Activated CD8-positive, alpha-beta memory T cell treated with anti-CD3 and anti-CD28 coated beads, Interleukin-2, amount 50 U/mL, for 24 hours (primary cell): ENCODE measurements around the gene HBG1.

Experiments used
- DNase-seq: peaks from one replicate; pipeline ENCODE4 v3.0.0-alpha.2; 2020; ENCODE audit errors: extremely low read depth

HBG1 gene

GRCh38 chr11:5247472-5248192, 2.0 kb downstream of the HBG1 start:
- DNase-seq: no peak

GRCh38 chr11:5246772-5247471, 2.7 kb downstream of the HBG1 start:
- no peak for DNase-seq

DNA sequence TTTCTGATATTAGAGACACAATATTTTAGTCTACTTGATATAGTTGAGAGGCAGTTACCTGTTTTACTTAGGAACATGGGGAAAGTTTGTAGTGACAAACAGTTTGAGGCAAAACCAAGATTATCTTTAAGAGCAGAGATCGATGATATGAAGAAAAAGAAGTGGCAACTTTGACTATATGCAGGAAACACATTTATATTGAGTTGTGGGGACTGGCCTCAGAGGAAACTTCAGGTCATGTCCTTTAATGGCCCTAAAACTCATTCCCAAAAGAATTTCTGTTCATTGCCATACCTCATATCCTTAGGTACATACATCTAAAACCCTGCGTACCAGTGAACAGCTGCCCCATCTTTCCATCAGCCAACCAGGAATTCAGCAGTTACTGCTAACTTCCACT, 4.5 kb downstream of the HBG1 start:
- DNase-seq: no peak

DNA sequence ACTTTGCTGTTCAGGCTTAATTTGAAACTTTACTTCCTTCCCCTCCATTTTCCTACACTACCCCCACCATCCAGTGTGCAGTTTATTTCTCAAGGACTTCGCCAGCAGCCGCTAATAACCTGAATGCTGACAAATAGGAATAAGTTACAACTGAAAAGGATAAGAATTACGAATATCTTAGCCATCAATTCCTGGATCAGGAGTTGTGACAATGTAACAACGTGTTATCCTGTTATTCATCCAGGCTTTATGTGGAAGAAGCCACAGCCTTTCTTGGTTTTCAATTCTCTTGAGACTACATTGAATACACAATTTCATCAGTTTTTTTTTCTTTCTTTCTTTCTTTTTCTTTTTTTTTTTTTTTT, 5.9 kb downstream of the HBG1 start:
- DNase-seq: no peak

DNA sequence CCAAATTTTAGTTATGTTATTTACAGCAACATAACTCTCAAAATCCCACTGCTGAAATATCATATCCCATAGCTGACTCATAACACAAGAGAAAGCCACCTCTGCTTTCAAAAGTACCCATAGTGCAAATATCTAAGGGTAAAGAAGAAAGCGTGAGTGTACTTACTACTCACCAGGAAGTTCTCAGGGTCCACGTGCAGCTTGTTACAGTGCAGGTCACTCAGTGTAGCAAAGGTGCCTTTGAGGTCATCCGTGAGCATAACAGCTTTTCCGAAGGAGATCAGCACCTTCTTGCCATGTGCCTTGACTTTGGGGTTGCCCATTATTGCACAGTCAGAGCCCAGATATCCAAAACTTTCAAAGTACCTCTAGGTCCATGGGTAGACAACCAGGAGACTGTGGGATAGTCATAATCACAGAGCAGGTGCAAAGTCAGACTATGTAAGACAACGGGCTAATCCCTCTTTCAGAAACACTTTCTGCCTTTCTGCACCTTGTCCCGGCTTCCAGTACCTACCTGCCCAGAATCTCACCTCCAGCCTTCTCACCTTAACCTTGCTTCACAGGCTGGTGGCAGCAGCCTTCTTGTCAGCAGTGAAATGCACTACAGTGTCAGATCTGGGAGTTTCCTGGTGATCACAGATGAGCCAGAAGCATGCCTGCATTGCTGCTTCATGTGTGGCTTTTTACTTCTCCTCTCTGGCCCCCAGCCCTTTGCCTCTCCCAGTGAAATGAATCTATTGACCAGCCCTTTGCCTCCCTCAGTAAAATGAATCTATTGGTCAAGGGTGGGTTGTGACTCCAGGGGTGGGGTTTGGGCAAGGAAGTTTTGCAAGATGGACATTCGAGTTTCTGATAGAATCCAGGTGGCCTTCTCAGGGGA, 6.5 kb downstream of the HBG1 start:
- DNase-seq: no peak

GRCh38 chr11:5242208-5242607, 7.4 kb downstream of the HBG1 start:
- no peak for DNase-seq

DNA sequence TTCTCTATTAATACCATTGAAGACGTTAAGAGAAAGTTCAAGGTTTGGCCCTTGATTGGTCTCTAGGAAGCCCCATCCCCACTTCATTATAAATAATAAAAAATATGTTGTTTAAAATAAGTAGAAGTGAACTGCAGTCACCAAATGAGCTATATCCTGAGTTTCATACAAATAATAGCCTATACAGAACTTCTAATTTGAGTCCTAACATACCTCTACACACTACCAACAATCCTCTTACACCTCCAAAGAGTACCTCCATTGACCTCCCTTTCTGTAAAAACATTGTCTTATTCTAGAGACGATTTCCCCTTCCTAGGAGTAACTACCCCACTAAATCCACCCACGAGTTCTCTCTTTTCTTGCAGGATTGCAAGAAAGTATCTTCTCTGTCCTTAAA, 8.2 kb downstream of the HBG1 start:
- DNase-seq: no peak

DNA sequence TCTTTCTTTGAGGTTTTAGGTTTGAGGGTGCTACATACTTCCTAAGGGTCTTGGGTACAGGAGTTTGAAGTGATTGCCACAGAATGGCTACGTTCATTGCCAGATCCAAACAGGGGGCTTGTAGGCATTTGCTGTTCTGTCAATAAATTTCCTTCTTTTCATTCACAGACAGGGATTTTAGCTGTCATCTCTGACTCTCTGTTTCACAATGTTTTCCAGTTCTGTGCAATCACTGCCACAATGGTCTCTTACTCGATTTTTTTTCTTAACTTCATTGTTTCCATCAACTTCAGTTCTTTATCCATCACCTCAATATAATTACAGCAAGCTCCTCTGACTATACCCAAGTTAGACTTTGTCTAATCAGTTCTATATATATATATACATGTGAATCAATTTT, 9.2 kb downstream of the HBG1 start:
- no peak for DNase-seq

DNA sequence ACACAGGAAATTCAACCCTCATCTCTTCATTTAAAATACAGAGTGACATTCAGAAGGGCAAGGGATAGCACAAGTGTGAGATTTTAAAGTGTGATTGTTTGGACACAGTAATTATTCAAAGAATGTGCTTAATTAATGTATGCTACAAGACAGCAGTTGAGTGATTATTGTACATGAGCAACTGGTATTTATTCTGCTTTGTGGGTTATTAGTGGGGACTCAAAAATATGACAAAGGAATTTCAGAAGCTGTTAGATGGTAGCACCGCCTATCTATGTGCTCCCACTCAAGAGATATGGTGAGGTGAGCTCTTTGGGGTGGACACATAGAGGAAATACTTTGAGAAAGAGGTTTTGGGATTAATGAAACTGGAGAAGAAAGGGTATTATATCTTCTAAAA, 9.6 kb downstream of the HBG1 start:
- no peak for DNase-seq

GRCh38 chr11:5239046-5239445, 10.6 kb downstream of the HBG1 start:
- no peak for DNase-seq

DNA sequence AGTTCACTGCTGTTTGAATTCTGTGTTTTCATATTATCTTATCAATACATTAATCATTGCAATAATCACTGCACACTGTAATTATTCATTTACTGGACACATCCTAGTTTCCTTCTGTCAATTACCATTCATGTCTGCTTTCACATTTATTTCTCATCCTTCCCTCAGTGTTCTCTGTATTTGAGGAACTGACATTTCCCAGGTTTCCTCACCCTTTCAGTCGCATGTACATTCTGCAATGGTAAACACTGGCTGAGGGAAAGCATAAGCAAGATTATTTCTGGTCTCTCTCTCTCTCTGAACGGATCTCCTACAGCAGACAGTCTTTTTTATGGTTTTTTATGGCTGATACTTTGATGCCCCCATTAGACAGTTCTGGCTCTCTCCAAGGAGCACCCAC, 11.2 kb downstream of the HBG1 start:
- no peak for DNase-seq

DNA sequence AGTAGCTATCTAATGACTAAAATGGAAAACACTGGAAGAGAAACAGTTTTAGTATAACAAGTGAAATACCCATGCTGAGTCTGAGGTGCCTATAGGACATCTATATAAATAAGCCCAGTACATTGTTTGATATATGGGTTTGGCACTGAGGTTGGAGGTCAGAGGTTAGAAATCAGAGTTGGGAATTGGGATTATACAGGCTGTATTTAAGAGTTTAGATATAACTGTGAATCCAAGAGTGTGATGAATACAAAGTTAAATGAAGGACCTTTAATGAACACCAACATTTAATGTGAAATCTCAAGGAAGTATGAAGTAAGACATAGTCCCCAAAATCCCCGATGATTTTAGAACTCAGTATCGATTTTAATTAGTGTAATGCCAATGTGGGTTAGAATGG, 12.2 kb downstream of the HBG1 start:
- DNase-seq: no peak

GRCh38 chr11:5235364-5236095, 14.1 kb downstream of the HBG1 start:
- no peak for DNase-seq

DNA sequence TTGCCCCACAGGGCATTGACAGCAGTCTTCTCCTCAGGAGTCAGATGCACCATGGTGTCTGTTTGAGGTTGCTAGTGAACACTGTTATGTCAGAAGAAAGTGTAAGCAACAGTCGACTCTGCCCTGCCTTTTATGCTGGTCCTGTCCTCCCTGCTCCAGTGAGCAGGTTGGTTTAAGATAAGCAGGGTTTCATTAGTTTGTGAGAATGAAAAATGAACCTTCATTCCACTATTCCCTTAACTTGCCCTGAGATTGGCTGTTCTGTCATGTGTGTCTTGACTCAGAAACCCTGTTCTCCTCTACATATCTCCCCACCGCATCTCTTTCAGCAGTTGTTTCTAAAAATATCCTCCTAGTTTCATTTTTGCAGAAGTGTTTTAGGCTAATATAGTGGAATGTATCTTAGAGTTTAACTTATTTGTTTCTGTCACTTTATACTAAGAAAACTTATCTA, 15.2 kb downstream of the HBG1 start, which contains the start of gene HBD:
Gene HBD, minus strand, starts transcription at position 103 of the 454 bp plus-strand sequence. Its CDS starts 50 bp downstream, at position 53.
- no peak for DNase-seq

DNA sequence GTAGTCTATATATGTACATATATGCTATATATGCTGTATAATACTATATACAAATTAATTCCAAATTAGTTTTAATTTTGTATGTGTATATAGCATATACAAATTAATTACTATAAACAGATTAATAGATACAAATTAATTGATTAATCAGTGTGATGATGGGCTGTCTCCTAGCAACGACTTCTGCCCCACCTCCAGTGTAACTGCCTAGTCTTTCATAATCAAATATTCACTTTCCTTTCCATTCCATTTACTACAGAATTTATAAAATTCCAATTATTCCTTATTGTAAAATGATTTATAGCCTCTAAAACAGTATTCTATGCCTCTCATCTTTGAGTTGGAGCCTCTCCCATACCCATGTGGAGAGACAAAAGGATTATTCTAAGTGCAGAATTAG, 16.4 kb downstream of the HBG1 start:
- no peak for DNase-seq

GRCh38 chr11:5232821-5233220, 16.8 kb downstream of the HBG1 start:
- no peak for DNase-seq

DNA sequence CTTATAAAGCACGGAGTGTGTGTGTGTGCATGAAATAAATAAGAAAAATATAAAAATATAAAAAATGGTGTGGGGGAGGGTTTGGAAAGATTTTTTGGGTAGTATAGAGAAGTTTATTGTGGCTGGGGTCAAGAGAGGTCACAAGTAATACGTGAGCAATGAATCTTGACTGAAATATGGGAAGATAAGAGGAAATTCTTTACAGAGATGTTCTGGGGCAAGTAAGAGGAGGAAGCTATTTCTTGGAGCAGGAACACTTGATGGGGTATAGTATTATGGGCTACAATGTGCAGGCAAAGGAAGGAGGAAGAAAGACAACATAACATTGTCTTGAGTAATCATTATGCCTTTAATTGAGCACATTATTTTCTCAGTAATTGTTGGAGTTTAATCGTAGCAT, 17.5 kb downstream of the HBG1 start:
- DNase-seq: no peak

- DNase-seq: no peak
Measured at GRCh38 chr11:5231111-5231510, 18.5 kb downstream of the HBG1 start.

DNA sequence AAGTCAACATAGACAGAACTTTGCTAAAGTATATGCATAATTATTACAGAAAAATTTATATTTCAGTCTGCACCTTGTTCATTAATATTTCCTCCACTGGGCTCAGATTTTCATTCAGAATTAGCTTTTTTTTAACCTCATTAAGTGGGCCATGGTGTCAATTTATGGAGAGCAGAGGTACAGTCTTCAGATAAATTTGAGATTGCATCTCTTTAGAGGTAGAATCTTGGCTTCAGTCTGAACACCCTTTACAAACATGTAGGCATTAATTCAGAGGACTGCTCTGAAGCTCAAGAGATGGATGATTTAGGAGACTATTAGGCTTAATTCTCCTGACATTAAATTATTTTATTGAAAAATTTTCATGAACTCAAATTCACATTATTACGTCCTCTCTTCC, 19.4 kb downstream of the HBG1 start:
- DNase-seq: no peak

DNA sequence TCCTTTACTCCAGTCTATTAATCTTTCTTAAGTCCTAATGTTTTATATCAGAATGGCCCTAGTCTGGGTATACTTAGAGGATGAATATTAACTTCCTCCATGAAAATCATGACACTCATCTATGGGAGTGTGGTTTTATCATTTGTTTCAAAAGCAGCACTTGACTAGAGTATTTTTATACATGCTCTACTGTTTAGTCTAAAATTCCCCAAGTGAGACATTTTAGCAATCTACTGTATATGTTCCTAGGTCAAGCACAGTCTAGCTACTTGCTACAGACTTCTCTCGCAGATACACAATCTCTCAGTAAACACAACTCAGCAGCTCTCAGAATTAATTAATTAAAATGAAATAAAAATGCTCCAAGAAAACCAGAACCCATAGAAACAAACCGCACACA, 19.9 kb downstream of the HBG1 start:
- no peak for DNase-seq

DNA sequence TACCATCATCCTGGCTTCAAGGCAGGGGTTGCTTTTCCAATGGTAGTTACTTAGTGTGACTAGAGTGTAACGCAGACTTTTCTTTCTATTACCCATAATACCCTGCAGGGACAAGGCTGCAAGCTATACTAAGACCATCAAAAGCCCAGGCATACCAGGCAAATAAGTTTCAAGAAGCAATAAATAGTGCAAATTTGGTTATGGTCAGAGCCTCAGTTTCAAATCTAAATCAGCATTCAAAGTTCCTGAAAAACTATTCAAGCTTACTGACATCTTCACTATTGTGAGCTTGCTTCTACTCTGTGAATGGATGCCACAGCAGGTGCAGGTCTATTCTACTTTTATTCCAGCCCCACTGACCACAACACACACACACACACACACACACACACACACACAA, 20.3 kb downstream of the HBG1 start:
- no peak for DNase-seq

- no peak for DNase-seq
Measured at GRCh38 chr11:5228124-5228523, 21.5 kb downstream of the HBG1 start.
